ENCODE data around the gene SRGAP1. TPM values are rescaled to one million over a fixed set of nuclear protein-coding genes. Genes with fewer than 3 reads are reported as not detected.

SRGAP1 gene
- total RNA-seq, 1 donor = 26.1 TPM

DNA sequence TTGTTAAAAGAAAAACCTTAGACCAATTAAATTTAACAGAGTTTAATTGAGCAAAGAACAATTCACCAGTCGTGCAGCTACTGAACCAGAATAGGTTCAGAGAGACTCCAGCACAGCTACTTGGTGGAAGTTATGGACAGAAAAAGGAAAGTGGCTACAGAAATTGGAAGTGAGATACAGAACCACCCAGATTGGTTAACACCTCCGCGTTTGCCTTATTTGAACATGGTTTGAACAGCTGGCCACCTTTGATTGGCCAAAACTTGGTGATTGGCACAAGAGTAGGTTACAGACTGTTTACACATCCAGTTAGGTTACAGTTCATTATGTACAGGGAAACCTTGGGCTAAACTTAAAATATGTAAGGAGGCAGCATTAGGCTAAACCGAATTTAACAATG is 54.9 kb downstream of the SRGAP1 start:
- no peak overlapping the region for H3K4me3 ChIP-seq (ENCODE audit: insufficient read depth, low read length)
- H4K20me1 ChIP-seq (ENCODE audit: insufficient read depth, low read length) = peaks cover 15% of the 10 kb centered on the region
- H3K27me3 ChIP-seq (ENCODE audit: insufficient read depth, low read length) = no peaks in the 10 kb centered on the region
- no peak for DNase-seq (ENCODE audit: insufficient read length, low spot score, missing footprints)
- no peaks in the 10 kb centered on the region for H3K36me3 ChIP-seq (ENCODE audit: insufficient read depth, low read length)
- H2AFZ ChIP-seq (ENCODE audit: low read length) = no peak overlapping the region
- H3K79me2 ChIP-seq (ENCODE audit: insufficient read depth, low read length) = peaks cover 97% of the 10 kb centered on the region
- no peaks in the 10 kb centered on the region for H3K4me1 ChIP-seq (ENCODE audit: insufficient read depth, low read length)
- H3K27ac ChIP-seq (ENCODE audit: low read depth, low read length) = no peak overlapping the region
- no peaks in the 10 kb centered on the region for H3K9me3 ChIP-seq (ENCODE audit: low read depth, low read length)
- H3K4me2 ChIP-seq (ENCODE audit: insufficient read depth, low read length) = no peak overlapping the region
- TF ChIP-seq, protein P1, sequence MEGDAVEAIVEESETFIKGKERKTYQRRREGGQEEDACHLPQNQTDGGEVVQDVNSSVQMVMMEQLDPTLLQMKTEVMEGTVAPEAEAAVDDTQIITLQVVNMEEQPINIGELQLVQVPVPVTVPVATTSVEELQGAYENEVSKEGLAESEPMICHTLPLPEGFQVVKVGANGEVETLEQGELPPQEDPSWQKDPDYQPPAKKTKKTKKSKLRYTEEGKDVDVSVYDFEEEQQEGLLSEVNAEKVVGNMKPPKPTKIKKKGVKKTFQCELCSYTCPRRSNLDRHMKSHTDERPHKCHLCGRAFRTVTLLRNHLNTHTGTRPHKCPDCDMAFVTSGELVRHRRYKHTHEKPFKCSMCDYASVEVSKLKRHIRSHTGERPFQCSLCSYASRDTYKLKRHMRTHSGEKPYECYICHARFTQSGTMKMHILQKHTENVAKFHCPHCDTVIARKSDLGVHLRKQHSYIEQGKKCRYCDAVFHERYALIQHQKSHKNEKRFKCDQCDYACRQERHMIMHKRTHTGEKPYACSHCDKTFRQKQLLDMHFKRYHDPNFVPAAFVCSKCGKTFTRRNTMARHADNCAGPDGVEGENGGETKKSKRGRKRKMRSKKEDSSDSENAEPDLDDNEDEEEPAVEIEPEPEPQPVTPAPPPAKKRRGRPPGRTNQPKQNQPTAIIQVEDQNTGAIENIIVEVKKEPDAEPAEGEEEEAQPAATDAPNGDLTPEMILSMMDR (IDR thresholded peaks at IDR 0.05; ENCODE audit: extremely low read depth, low read depth, low read length) = no peak

- no peak for DNase-seq (ENCODE audit: insufficient read length, low spot score, missing footprints)
- TF ChIP-seq, protein P1 (IDR thresholded peaks at IDR 0.05; ENCODE audit: extremely low read depth, low read depth, low read length) = no peak
- Histone ChIP-seq H3K27ac (ENCODE audit: low read depth, low read length) (no peak overlapping the region), H4K20me1 (ENCODE audit: insufficient read depth, low read length) (peaks cover 11% of the 10 kb centered on the region), H3K27me3 (ENCODE audit: insufficient read depth, low read length) (no peaks in the 10 kb centered on the region), H3K4me1 (ENCODE audit: insufficient read depth, low read length) (no peaks in the 10 kb centered on the region), H3K4me3 (ENCODE audit: insufficient read depth, low read length) (no peak overlapping the region), H3K79me2 (ENCODE audit: insufficient read depth, low read length) (peaks cover 98% of the 10 kb centered on the region), H3K36me3 (ENCODE audit: insufficient read depth, low read length) (no peaks in the 10 kb centered on the region), H2AFZ (ENCODE audit: low read length) (no peak overlapping the region), H3K9me3 (ENCODE audit: low read depth, low read length) (no peaks in the 10 kb centered on the region), H3K4me2 (ENCODE audit: insufficient read depth, low read length) (no peak overlapping the region)
Observed at GRCh38 chr12:63900922-63901793, 56.7 kb downstream of the SRGAP1 start.

DNA sequence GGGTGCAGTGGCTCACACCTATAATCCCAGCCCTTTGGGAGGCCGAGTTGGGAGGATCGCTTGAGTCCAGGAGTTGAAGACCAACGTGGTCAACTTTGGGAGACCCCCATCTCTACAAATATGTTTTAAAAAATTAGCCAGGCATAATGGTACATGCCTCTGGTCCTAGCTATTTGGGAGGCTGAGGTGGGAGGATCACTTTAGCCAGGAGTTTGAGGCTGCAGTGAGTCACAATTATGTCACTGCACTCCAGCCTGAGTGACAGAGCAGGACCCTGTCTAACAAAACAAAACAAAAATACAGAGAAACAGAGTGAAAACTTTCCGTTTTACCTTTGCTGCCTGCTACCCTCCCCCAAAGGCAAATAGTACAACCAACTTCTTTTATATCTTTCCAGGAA is 60.2 kb downstream of the SRGAP1 start:
- Histone ChIP-seq H3K9me3 (ENCODE audit: low read depth, low read length) (no peaks in the 10 kb centered on the region), H3K4me3 (ENCODE audit: insufficient read depth, low read length) (no peak overlapping the region), H3K27ac (ENCODE audit: low read depth, low read length) (no peak overlapping the region), H3K4me2 (ENCODE audit: insufficient read depth, low read length) (no peak overlapping the region), H3K79me2 (ENCODE audit: insufficient read depth, low read length) (peaks cover 95% of the 10 kb centered on the region), H4K20me1 (ENCODE audit: insufficient read depth, low read length) (peaks cover 4% of the 10 kb centered on the region), H3K36me3 (ENCODE audit: insufficient read depth, low read length) (no peaks in the 10 kb centered on the region), H3K4me1 (ENCODE audit: insufficient read depth, low read length) (peaks cover 4% of the 10 kb centered on the region), H2AFZ (ENCODE audit: low read length) (no peak overlapping the region), H3K27me3 (ENCODE audit: insufficient read depth, low read length) (no peaks in the 10 kb centered on the region)
- TF ChIP-seq, protein P1 (IDR thresholded peaks at IDR 0.05; ENCODE audit: extremely low read depth, low read depth, low read length) = no peak
- DNase-seq (ENCODE audit: insufficient read length, low spot score, missing footprints) = no peak

DNA sequence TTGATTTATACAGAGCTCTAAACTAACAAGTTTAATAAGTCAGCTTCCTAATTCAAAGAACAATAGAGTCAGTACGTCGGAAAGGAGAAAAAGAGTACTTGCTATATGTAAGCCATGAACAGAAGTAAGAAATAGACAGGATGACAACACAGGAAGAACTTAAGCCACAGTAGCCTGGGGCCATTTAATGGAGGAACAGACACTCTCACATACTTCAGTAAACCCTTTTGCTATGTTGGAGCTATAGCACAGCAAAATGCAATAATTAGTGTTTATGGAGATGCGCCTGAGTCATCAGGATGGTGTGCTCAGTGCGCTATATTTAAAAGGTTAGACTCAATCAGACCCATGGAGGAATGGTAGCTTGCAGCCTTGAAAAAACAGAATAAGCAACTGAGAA is 61.0 kb downstream of the SRGAP1 start:
- H2AFZ ChIP-seq (ENCODE audit: low read length) = no peak overlapping the region
- TF ChIP-seq, protein P1 (IDR thresholded peaks at IDR 0.05; ENCODE audit: extremely low read depth, low read depth, low read length) = no peak
- DNase-seq (ENCODE audit: insufficient read length, low spot score, missing footprints) = no peak
- peaks cover 4% of the 10 kb centered on the region for H4K20me1 ChIP-seq (ENCODE audit: insufficient read depth, low read length)
- H3K4me1 ChIP-seq (ENCODE audit: insufficient read depth, low read length) = peaks cover 4% of the 10 kb centered on the region
- no peak overlapping the region for H3K27ac ChIP-seq (ENCODE audit: low read depth, low read length)
- H3K9me3 ChIP-seq (ENCODE audit: low read depth, low read length) = no peaks in the 10 kb centered on the region
- no peak overlapping the region for H3K4me3 ChIP-seq (ENCODE audit: insufficient read depth, low read length)
- peaks cover 96% of the 10 kb centered on the region for H3K79me2 ChIP-seq (ENCODE audit: insufficient read depth, low read length)
- no peaks in the 10 kb centered on the region for H3K36me3 ChIP-seq (ENCODE audit: insufficient read depth, low read length)
- no peak overlapping the region for H3K4me2 ChIP-seq (ENCODE audit: insufficient read depth, low read length)
- no peaks in the 10 kb centered on the region for H3K27me3 ChIP-seq (ENCODE audit: insufficient read depth, low read length)
